ENCODE results near the gene MOAP1.

DNA sequence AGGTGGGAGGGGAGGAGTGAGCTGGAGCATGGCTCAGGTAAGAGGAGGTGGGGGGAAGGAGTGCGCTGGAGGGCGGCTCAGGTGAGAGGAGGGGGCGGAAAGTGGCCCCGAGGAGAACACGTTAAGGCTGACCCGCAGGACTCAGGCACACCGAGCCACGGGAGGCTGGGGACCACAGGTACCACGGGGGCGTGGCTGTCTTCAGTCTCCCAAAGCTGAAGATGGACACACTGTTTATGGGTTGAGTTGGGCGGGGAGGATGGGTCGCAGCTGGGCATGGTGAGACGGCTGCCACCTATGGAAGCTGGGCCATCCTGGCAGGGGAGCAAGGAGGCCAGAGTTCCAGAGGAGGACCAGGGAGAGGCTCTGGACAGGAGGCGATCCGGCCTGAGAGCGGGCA lies 45.8 kb upstream of the MOAP1 start:
- TF ChIP-seq, protein P1, sequence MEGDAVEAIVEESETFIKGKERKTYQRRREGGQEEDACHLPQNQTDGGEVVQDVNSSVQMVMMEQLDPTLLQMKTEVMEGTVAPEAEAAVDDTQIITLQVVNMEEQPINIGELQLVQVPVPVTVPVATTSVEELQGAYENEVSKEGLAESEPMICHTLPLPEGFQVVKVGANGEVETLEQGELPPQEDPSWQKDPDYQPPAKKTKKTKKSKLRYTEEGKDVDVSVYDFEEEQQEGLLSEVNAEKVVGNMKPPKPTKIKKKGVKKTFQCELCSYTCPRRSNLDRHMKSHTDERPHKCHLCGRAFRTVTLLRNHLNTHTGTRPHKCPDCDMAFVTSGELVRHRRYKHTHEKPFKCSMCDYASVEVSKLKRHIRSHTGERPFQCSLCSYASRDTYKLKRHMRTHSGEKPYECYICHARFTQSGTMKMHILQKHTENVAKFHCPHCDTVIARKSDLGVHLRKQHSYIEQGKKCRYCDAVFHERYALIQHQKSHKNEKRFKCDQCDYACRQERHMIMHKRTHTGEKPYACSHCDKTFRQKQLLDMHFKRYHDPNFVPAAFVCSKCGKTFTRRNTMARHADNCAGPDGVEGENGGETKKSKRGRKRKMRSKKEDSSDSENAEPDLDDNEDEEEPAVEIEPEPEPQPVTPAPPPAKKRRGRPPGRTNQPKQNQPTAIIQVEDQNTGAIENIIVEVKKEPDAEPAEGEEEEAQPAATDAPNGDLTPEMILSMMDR (IDR thresholded peaks at IDR 0.05) = no peak
- no peak for TF ChIP-seq POLR2A (IDR thresholded peaks at IDR 0.05)

Data from Peyer's patch (tissue), 4 donors.